ENCODE measurements around the gene AGBL1.

Gene AGBL1

GRCh38 chr15:86799226-86799625, 719.6 kb downstream of the AGBL1 start:
- no peak for TF ChIP-seq CTCF (IDR thresholded peaks at IDR 0.05)
- no peaks in the 10 kb centered on the region for H3K36me3 ChIP-seq
- H3K9me3 ChIP-seq = no peaks in the 10 kb centered on the region
- no peak overlapping the region for H3K27ac ChIP-seq
- no peaks in the 10 kb centered on the region for H3K4me1 ChIP-seq (ENCODE audit: control insufficient read depth in 1 of 2, insufficient read depth in 1 of 2, low read depth in 1 of 2, low read length in 1 of 2)
- no peak overlapping the region for H3K4me3 ChIP-seq (ENCODE audit: low read depth in 1 of 2, low read length in 1 of 2)
- no peaks in the 10 kb centered on the region for H3K27me3 ChIP-seq

- Histone ChIP-seq H3K4me3 (ENCODE audit: low read depth in 1 of 2, low read length in 1 of 2) (no peak overlapping the region), H3K9me3 (no peaks in the 10 kb centered on the region), H3K4me1 (ENCODE audit: control insufficient read depth in 1 of 2, insufficient read depth in 1 of 2, low read depth in 1 of 2, low read length in 1 of 2) (no peaks in the 10 kb centered on the region), H3K36me3 (no peaks in the 10 kb centered on the region), H3K27ac (no peak overlapping the region), H3K27me3 (no peaks in the 10 kb centered on the region)
- no peak for TF ChIP-seq CTCF (IDR thresholded peaks at IDR 0.05)
Measured at GRCh38 chr15:86802244-86802643, 722.6 kb downstream of the AGBL1 start.

- H3K27ac ChIP-seq = no peak overlapping the region
- no peak for TF ChIP-seq CTCF (IDR thresholded peaks at IDR 0.05)
- no peak overlapping the region for H3K4me3 ChIP-seq (ENCODE audit: low read depth in 1 of 2, low read length in 1 of 2)
- H3K27me3 ChIP-seq = no peaks in the 10 kb centered on the region
- H3K9me3 ChIP-seq = no peaks in the 10 kb centered on the region
- H3K4me1 ChIP-seq (ENCODE audit: control insufficient read depth in 1 of 2, insufficient read depth in 1 of 2, low read depth in 1 of 2, low read length in 1 of 2) = no peaks in the 10 kb centered on the region
- H3K36me3 ChIP-seq = no peaks in the 10 kb centered on the region
Measured at GRCh38 chr15:86804406-86804805, 724.7 kb downstream of the AGBL1 start.

- Histone ChIP-seq H3K27me3 (no peaks in the 10 kb centered on the region), H3K27ac (no peak overlapping the region), H3K4me3 (ENCODE audit: low read depth in 1 of 2, low read length in 1 of 2) (no peak overlapping the region), H3K4me1 (ENCODE audit: control insufficient read depth in 1 of 2, insufficient read depth in 1 of 2, low read depth in 1 of 2, low read length in 1 of 2) (no peaks in the 10 kb centered on the region), H3K36me3 (no peaks in the 10 kb centered on the region), H3K9me3 (no peaks in the 10 kb centered on the region)
- TF ChIP-seq CTCF (IDR thresholded peaks at IDR 0.05) = no peak
Measured at GRCh38 chr15:86810329-86810728, 730.7 kb downstream of the AGBL1 start.

GRCh38 chr15:86813892-86814291, 734.2 kb downstream of the AGBL1 start:
- no peaks in the 10 kb centered on the region for H3K27me3 ChIP-seq
- TF ChIP-seq CTCF (IDR thresholded peaks at IDR 0.05) = no peak
- no peak overlapping the region for H3K4me3 ChIP-seq (ENCODE audit: low read depth in 1 of 2, low read length in 1 of 2)
- no peaks in the 10 kb centered on the region for H3K9me3 ChIP-seq
- H3K36me3 ChIP-seq = no peaks in the 10 kb centered on the region
- no peak overlapping the region for H3K27ac ChIP-seq
- H3K4me1 ChIP-seq (ENCODE audit: control insufficient read depth in 1 of 2, insufficient read depth in 1 of 2, low read depth in 1 of 2, low read length in 1 of 2) = no peaks in the 10 kb centered on the region

- no peak for TF ChIP-seq CTCF (IDR thresholded peaks at IDR 0.05)
- H3K4me1 ChIP-seq (ENCODE audit: control insufficient read depth in 1 of 2, insufficient read depth in 1 of 2, low read depth in 1 of 2, low read length in 1 of 2) = no peaks in the 10 kb centered on the region
- H3K27ac ChIP-seq = no peak overlapping the region
- no peaks in the 10 kb centered on the region for H3K36me3 ChIP-seq
- no peaks in the 10 kb centered on the region for H3K27me3 ChIP-seq
- no peaks in the 10 kb centered on the region for H3K9me3 ChIP-seq
- H3K4me3 ChIP-seq (ENCODE audit: low read depth in 1 of 2, low read length in 1 of 2) = no peak overlapping the region
Measured at GRCh38 chr15:86829245-86829644, 749.6 kb downstream of the AGBL1 start.
